Endothelial cell (in vitro differentiated cells): ENCODE data around the gene SNX27. TPM values are rescaled to one million over a fixed set of nuclear protein-coding genes. Genes with fewer than 3 reads are reported as not detected.

Experiments used
- DNase-seq: peaks from one replicate; pipeline ENCODE4 v3.0.0; 2021; ENCODE audit warnings: low spot score
- H3K27ac Mint-ChIP-seq: one replicate; pipeline ENCODE4 v1.8.0; 2021; ENCODE audit warnings: mixed read lengths, inconsistent platforms; ENCODE audit not compliant: unreplicated experiment
- H3K27me3 Mint-ChIP-seq: one replicate; pipeline ENCODE4 v1.8.0; 2021; ENCODE audit warnings: mild to moderate bottlenecking, moderate library complexity, mixed read lengths, inconsistent platforms; ENCODE audit not compliant: unreplicated experiment
- H3K36me3 Mint-ChIP-seq: one replicate; pipeline ENCODE4 v1.8.0; 2021; ENCODE audit warnings: mild to moderate bottlenecking, low read depth, mixed read lengths, inconsistent platforms; ENCODE audit not compliant: unreplicated experiment
- H3K4me1 Mint-ChIP-seq: one replicate; pipeline ENCODE4 v1.8.0; 2021; ENCODE audit warnings: mild to moderate bottlenecking, mixed read lengths, inconsistent platforms; ENCODE audit not compliant: unreplicated experiment
- H3K4me3 Mint-ChIP-seq: one replicate; pipeline ENCODE4 v1.8.0; 2021; ENCODE audit warnings: mild to moderate bottlenecking, mixed read lengths, inconsistent platforms; ENCODE audit not compliant: unreplicated experiment
- H3K9me3 Mint-ChIP-seq: one replicate; pipeline ENCODE4 v1.8.0; 2021; ENCODE audit warnings: mixed read lengths, inconsistent platforms; ENCODE audit not compliant: unreplicated experiment
- CTCF ChIP-seq: fragments of 200-600 bp; sonication (generic); IDR thresholded peaks from one replicate; pipeline ENCODE4 v1.5.0; 2021; ENCODE audit warnings: antibody characterized with exemption; ENCODE audit not compliant: unreplicated experiment
- total RNA-seq: library from RNA; stranded (reverse); fragmentation: NEBNext Ultra II Directional; extraction: Animal tissue kit (Norgen Biotek cat#: 25700); gene quantifications from one replicate; pipeline ENCODE4 v1.2.1, GENCODE V29; 2021; ENCODE audit not compliant: unreplicated experiment

The SNX27 gene
- total RNA-seq, 1 donor from 2014 or later: 28.9 TPM

DNA sequence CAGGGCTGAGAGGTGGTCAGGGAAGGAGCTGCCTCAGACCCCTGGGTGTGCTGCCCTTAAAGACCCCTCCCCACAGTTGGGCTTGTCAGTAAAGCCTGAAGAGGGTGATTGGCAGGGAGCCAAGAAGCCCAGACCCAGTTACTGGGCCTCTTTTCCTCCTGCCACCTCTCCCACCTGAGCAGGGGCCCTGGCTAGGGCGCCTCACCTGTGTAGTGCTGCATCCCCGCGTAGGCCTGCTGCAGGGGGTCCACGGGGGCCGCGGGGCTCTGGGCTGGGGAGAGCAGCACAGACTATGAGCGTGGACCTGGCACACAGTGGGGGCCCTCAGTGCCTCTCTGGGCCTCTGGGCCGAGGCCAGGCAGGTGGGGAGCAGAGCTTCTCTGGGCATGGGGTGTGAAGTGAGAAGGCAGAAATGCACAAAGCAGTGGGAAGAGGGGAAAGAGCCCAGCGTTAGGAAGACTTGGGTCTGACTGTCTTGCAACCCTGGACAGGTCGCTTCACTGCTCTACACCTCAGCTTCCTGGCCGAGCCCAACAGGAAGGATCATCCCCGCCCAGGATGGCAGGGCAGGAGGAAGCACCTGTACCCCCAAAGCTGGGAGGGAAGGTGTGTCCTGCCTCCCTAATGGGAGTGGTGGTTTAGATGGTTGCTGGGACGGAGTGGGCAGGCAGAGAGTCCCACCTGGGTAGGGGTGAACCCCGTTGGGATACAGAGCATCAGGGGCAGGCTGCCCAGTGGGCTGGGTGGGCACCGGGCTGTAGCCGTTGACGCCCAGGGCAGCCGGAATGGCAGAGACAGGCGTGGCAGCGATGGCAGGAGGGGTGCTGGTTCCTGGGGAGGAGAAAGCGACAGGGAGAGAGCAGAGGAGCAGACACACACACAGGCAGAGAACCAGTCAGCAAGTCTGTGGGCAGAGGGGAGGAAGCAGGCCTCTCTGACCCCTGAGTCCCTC, 94.9 kb downstream of the SNX27 start:
- no peaks in the 10 kb centered on the region for H3K9me3 Mint-ChIP-seq
- no peaks in the 10 kb centered on the region for H3K36me3 Mint-ChIP-seq
- H3K27ac Mint-ChIP-seq: no peak overlapping the region
- H3K27me3 Mint-ChIP-seq: peaks cover 12% of the 10 kb centered on the region
- no peak for TF ChIP-seq CTCF
- peaks cover 29% of the 10 kb centered on the region for H3K4me1 Mint-ChIP-seq
- H3K4me3 Mint-ChIP-seq: no peak overlapping the region
- no peak for DNase-seq

DNA sequence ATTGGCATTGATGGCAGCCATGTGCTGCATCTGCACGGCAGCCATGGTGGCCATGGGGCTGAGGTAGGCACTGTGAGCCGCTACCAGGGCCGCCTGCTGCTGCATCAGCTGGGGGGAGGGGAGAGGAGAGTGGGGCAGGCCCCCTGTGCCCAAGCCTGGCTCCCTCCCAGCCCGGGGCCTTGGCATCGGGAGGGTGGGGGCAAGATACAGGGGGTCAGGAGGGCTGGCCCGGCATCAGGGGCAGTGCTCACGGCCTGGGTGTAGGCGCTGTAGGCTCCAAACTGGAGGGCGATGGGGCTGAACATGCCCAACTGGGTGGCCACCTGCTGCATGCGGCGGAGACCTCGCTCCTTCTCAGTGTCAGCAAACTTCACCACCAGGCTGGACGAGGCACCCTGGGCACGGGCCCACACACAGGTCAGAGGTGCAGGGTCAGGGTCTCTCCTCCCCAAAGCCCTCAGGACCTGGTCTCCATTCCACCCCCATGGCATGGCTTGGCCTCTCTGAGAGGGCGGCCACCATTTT, 95.8 kb downstream of the SNX27 start:
- H3K4me1 Mint-ChIP-seq: peaks cover 26% of the 10 kb centered on the region
- peaks cover 12% of the 10 kb centered on the region for H3K27me3 Mint-ChIP-seq
- DNase-seq: no peak
- H3K4me3 Mint-ChIP-seq: no peak overlapping the region
- H3K36me3 Mint-ChIP-seq: no peaks in the 10 kb centered on the region
- no peak overlapping the region for H3K27ac Mint-ChIP-seq
- H3K9me3 Mint-ChIP-seq: no peaks in the 10 kb centered on the region
- no peak for TF ChIP-seq CTCF

DNA sequence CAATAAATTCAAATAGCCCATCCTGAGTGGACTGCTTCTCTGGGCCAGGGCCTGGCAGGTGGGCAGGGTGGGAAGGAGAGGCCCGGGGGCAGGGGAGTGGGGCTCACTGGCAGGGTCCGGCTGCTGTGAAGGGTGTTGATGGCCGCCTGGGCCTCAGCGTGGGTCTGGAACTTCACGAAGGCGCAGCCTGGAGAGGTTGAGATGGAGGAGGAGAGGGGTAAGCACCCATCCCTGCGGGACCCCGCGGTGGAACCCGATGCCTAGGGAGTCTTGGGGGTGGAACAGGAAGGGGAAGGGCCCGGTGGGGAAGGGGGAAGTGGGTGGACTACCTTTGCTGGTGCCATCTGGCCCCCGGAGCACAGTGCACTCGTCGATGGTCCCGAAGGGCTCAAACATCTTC, 97.0 kb downstream of the SNX27 start:
- TF ChIP-seq CTCF: no peak
- Mint-ChIP-seq H3K27me3 (peaks cover 9% of the 10 kb centered on the region), H3K27ac (no peak overlapping the region), H3K36me3 (no peaks in the 10 kb centered on the region), H3K4me1 (peaks cover 16% of the 10 kb centered on the region), H3K9me3 (no peaks in the 10 kb centered on the region), H3K4me3 (no peak overlapping the region)
- no peak for DNase-seq

- TF ChIP-seq CTCF: no peak
- DNase-seq: peak; percentile 46
- Mint-ChIP-seq H3K9me3 (no peaks in the 10 kb centered on the region), H3K27ac (no peak overlapping the region), H3K27me3 (peaks cover 6% of the 10 kb centered on the region), H3K4me3 (no peak overlapping the region), H3K36me3 (no peaks in the 10 kb centered on the region), H3K4me1 (peaks cover 8% of the 10 kb centered on the region)
Measured at GRCh38 chr1:151710187-151710840, 98.5 kb downstream of the SNX27 start.
